Left ventricle myocardium inferior (tissue), 1 donor: ENCODE measurements around the gene DNAJB14. TPM values are rescaled to one million over a fixed set of nuclear protein-coding genes. Genes with fewer than 3 reads are reported as not detected.

Experiments
- DNase-seq: peaks from one replicate; pipeline ENCODE4 v3.0.0-alpha.2; 2020
- H3K27ac ChIP-seq: fragments of 200-600 bp; replicated peaks from 2 replicates; pipeline ENCODE4 v1.8.0; 2021
- H3K27me3 ChIP-seq: fragments of 200-600 bp; 2 replicates; pipeline ENCODE4 v1.8.0; 2021; ENCODE audit warnings: low read depth
- H3K36me3 ChIP-seq: fragments of 200-600 bp; 2 replicates; pipeline ENCODE4 v1.8.0; 2021
- H3K4me1 ChIP-seq: fragments of 200-600 bp; 2 replicates; pipeline ENCODE4 v1.8.0; 2021
- H3K4me3 ChIP-seq: fragments of 200-600 bp; 2 replicates; pipeline ENCODE4 v1.8.0; 2021; ENCODE audit warnings: mild to moderate bottlenecking, moderate library complexity
- H3K9me3 ChIP-seq: fragments of 200-600 bp; replicated peaks from 2 replicates; pipeline ENCODE4 v1.8.0; 2021
- CTCF ChIP-seq: fragments of 200-600 bp; IDR thresholded peaks from 2 replicates; pipeline ENCODE4 v1.8.0; 2021; ENCODE audit warnings: antibody characterized with exemption, mild to moderate bottlenecking, borderline replicate concordance
- intact Hi-C: fragments of 100-400 bp; cut with micrococcal nuclease; formaldehyde crosslinking; loops from one replicate; pipeline ENCODE4 v1.11.0; 2022
- long read RNA-seq: library from polyadenylated mRNA; unstranded; transcript quantifications from one replicate; pipeline ENCODE4 v2.0.0, GENCODE V29; 2021
- total RNA-seq: library from RNA; stranded (reverse); fragmentation: NEBNext Ultra II Directional; extraction: Animal tissue kit (Norgen Biotek cat#: 25700); gene quantifications from one replicate; pipeline ENCODE4 v1.2.1, GENCODE V29; 2021
- donor health status: DM: no; HTN: yes; CAD: no; lungs with severe emphysema.

Gene DNAJB14
- total RNA-seq: 16.4 TPM
- long read RNA-seq, full-length matches to known transcripts: 17 of 21 reads
- long read RNA-seq, partial matches to known transcripts: 1 of 21 reads
- long read RNA-seq, other reads (novel, unspliced or antisense): 3 of 21 reads

GRCh38 chr4:99946356-99947189, at the start of gene DNAJB14:
DNAJB14 (minus strand) TSS chr4:99946618; CDS start chr4:99946571, 47 bp downstream.
- peaks cover 84% of the 10 kb centered on the region for H3K4me1 ChIP-seq
- intact Hi-C loops: no loop called here
- no peaks in the 10 kb centered on the region for H3K27me3 ChIP-seq
- H3K4me3 ChIP-seq: peak within 1 kb of the TSS; percentile 95
- H3K36me3 ChIP-seq: peaks cover 11% of the 10 kb centered on the region
- no peaks in the 10 kb centered on the region for H3K9me3 ChIP-seq
- DNase-seq: peak; percentile 84
- H3K27ac ChIP-seq: peak within 1 kb of the TSS; percentile 96
- TF ChIP-seq CTCF: peak; percentile 29

- intact Hi-C loops: loop anchor here (10.0 kb wide), 1 partner anchor 1743 kb away; no protein-coding TSS in a partner anchor
Observed at GRCh38 chr4:99991741-99992140, 45.3 kb upstream of the DNAJB14 start.

DNA sequence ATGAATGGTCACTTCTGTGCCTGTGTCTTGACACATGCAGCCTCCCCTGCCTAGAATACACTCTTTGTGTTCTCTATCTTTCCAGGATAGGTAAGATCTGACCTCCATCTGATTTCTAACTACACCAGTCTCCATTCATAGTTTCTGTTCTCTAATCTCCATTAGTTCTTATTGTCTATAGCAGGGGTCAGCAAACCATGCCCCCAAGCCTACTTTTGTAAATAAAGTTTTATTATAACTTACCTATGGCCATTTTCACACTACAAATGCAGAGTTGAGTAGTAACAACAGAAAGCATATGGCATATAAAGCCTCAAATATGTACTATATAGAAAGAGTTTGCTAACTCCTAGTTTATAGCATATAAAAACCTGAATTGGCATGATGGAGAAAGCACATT, 41.3 kb upstream of the DNAJB14 start:
- intact Hi-C loops: no loop called here
- no peak overlapping the region for H3K27ac ChIP-seq
- H3K9me3 ChIP-seq: no peaks in the 10 kb centered on the region
- no peaks in the 10 kb centered on the region for H3K36me3 ChIP-seq
- H3K27me3 ChIP-seq: no peaks in the 10 kb centered on the region
- no peak for DNase-seq
- no peak for TF ChIP-seq CTCF
- no peak overlapping the region for H3K4me3 ChIP-seq
- no peaks in the 10 kb centered on the region for H3K4me1 ChIP-seq

More at GRCh38 chr4:99991741-99992140, 45.3 kb upstream of the DNAJB14 start:
- no peak for TF ChIP-seq CTCF
- no peaks in the 10 kb centered on the region for H3K4me1 ChIP-seq
- no peak for DNase-seq
- H3K27ac ChIP-seq: no peak overlapping the region
- no peak overlapping the region for H3K4me3 ChIP-seq
- peaks cover 5% of the 10 kb centered on the region for H3K27me3 ChIP-seq
- no peaks in the 10 kb centered on the region for H3K36me3 ChIP-seq
- H3K9me3 ChIP-seq: no peaks in the 10 kb centered on the region

DNA sequence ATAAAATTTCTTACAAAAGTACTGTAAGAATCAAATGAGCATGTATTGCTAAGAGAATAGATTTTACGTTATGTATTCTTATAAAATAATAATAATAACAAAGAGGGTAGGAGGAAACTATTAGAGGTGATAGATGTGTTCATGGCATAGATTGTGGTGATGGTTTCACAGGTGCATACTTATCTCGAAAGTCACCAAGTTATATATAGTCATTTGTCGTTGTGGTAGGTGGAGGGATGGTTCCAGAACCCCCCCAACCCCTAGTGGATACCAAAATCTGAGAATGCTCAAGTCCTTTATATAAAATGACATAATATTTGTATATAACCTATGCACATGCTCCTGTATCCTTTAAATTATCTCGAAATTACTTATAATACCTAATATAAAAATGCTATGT, 40.4 kb upstream of the DNAJB14 start:
- no peaks in the 10 kb centered on the region for H3K4me1 ChIP-seq
- H3K27me3 ChIP-seq: no peaks in the 10 kb centered on the region
- H3K9me3 ChIP-seq: no peaks in the 10 kb centered on the region
- H3K36me3 ChIP-seq: no peaks in the 10 kb centered on the region
- no peak overlapping the region for H3K4me3 ChIP-seq
- DNase-seq: no peak
- no peak overlapping the region for H3K27ac ChIP-seq
- TF ChIP-seq CTCF: no peak
- intact Hi-C loops: no loop called here

DNA sequence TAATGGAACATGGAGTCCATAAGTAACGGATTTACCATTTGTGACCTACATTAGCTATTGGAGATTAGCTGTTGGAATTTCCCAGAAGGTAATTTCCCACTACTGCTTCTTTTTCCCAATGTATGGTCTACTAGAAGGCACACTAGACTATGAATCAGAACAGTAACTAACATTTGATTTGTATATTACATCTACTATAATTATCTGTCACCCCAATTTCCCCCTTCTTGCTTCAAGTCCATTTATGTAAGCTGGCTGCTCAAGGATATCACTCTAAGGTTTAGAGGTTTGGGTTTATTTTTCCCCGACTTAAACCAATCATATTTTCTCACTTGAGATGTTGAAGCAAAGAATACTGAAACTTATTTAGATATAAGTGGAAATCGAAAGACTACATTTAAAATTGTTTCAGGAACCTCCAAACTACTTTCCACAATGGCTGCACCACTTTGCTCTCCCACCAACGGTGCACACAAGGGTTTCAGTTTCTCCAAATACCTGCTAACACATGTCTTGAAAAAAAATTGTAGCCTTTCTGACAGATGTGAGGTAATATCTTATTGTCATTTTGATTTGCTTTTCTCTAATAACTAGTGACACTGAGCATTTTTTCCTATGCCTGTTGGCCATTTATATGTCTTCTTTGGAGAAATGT, 37.0 kb upstream of the DNAJB14 start:
- H3K36me3 ChIP-seq: no peaks in the 10 kb centered on the region
- no peaks in the 10 kb centered on the region for H3K9me3 ChIP-seq
- H3K4me1 ChIP-seq: no peaks in the 10 kb centered on the region
- no peaks in the 10 kb centered on the region for H3K27me3 ChIP-seq
- no peak for TF ChIP-seq CTCF
- DNase-seq: no peak
- no peak overlapping the region for H3K4me3 ChIP-seq
- no peak overlapping the region for H3K27ac ChIP-seq
- intact Hi-C loops: no loop called here
